DND-41 (cell line): ENCODE data around the gene NELFE.
"Not testable (repeated sequence)": the region's sequence is repeated elsewhere in the genome, so short reads cannot be mapped to it uniquely, and the experiment has no call there.

Source experiments
- EZH2 ChIP-seq: IDR thresholded peaks from 3 replicates; pipeline ENCODE4 v1.6.1; 2012; ENCODE audit warnings: borderline replicate concordance, low read depth, mild to moderate bottlenecking, moderate library complexity, low read length, inconsistent platforms; ENCODE audit not compliant: severe bottlenecking
- TF ChIP-seq, protein P1 (sequence below): IDR thresholded peaks from 2 replicates; pipeline ENCODE4 v1.5.1; 2012; ENCODE audit warnings: borderline replicate concordance, low read length, moderate library complexity, mild to moderate bottlenecking; ENCODE audit not compliant: poor library complexity, severe bottlenecking; ENCODE audit errors: extremely low read depth

DNA sequence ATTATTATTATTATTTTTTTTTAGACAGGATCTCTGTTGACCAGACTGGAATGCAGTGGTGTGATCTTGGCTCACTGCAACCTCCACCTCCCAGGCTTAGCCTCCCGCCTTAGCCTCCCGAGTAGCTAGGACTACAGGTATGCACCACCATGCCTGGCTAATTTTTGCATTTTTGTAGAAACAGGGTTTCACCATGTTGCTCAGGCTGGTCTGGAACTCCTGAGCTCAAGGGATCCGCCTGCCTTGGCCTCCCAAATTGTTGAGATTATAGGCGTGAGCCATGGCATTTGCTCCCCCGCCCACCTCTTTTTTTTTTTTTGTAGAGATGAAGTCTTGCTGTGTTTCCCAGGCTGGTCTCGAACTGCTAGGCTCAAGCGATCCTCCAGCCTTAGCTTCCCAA, 49.5 kb downstream of the NELFE start:
- TF ChIP-seq, protein P1, sequence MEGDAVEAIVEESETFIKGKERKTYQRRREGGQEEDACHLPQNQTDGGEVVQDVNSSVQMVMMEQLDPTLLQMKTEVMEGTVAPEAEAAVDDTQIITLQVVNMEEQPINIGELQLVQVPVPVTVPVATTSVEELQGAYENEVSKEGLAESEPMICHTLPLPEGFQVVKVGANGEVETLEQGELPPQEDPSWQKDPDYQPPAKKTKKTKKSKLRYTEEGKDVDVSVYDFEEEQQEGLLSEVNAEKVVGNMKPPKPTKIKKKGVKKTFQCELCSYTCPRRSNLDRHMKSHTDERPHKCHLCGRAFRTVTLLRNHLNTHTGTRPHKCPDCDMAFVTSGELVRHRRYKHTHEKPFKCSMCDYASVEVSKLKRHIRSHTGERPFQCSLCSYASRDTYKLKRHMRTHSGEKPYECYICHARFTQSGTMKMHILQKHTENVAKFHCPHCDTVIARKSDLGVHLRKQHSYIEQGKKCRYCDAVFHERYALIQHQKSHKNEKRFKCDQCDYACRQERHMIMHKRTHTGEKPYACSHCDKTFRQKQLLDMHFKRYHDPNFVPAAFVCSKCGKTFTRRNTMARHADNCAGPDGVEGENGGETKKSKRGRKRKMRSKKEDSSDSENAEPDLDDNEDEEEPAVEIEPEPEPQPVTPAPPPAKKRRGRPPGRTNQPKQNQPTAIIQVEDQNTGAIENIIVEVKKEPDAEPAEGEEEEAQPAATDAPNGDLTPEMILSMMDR, result not testable (repeated sequence)
- not testable (repeated sequence) for TF ChIP-seq EZH2
